Tibial nerve (tissue), 4 donors: Measurements from ENCODE around the gene TRIM68. TPM values are rescaled to one million over a fixed set of nuclear protein-coding genes. Genes with fewer than 3 reads are reported as not detected.
A peak's percentile ranks its signal among the peaks of the same experiment; 100 is the strongest.

Source experiments
- DNase-seq, 2 donors: peaks; one replicate each; pipeline ENCODE4 v3.0.0-alpha.2; 2019; ENCODE audit warnings: low spot score in 2 of 2
- H3K27ac ChIP-seq, 4 donors: fragments of 200-600 bp; sonication (generic) in 3 of 4; one replicate each; pipeline ENCODE4 v1.5.1; 2017 to 2019; ENCODE audit warnings: mild to moderate bottlenecking in 1 of 4
- H3K27me3 ChIP-seq, 2 donors: fragments of 200-600 bp; sonication (generic) in 1 of 2; one replicate each; pipeline versions ENCODE4 v1.5.1 to v1.6.0; 2017 to 2019
- H3K36me3 ChIP-seq, 3 donors: fragments of 200-600 bp; sonication (generic); one replicate each; pipeline ENCODE4 v1.5.1; 2018 to 2019
- H3K4me1 ChIP-seq, 4 donors: fragments of 200-600 bp; sonication (generic) in 3 of 4; one replicate each; pipeline ENCODE4 v1.5.1; 2017 to 2019
- H3K4me3 ChIP-seq, 4 donors: fragments of 200-600 bp; sonication (generic) in 3 of 4; one replicate each; pipeline ENCODE4 v1.5.1; 2017 to 2019; ENCODE audit warnings: mild to moderate bottlenecking in 1 of 4, moderate library complexity in 1 of 4
- H3K9me3 ChIP-seq, 4 donors: fragments of 200-600 bp; sonication (generic) in 3 of 4; one replicate each; pipeline ENCODE4 v1.5.1; 2017 to 2019
- EP300 ChIP-seq, 2 donors: sonication (generic); formaldehyde crosslinking; IDR thresholded peaks; one replicate each; pipeline ENCODE4 v1.6.1; 2017; ENCODE audit warnings: antibody characterized with exemption in 2 of 2, mild to moderate bottlenecking in 1 of 2
- POLR2A ChIP-seq, 2 donors: fragments of 450-650 bp; IDR thresholded peaks; one replicate each; pipeline ENCODE4 v1.6.1; 2017; ENCODE audit warnings: antibody characterized with exemption in 2 of 2, mild to moderate bottlenecking in 2 of 2, moderate library complexity in 2 of 2
- WGBS, 2 donors: methylation state at CpG; one replicate each; pipeline ENCODE4 v1.1.5; 2018; 5-methylcytosine and 5-hydroxymethylcytosine counted together
- total RNA-seq, 4 donors: library from RNA; depleted of rRNA; stranded (reverse); fragments of >200 nt; gene quantifications; one replicate each; pipeline ENCODE4 v1.1.0, GENCODE V29; 2016
- TF ChIP-seq, protein P1 (sequence below), 5 experiments: fragments of 200-600 bp in 3 of 5; fragments of 450-650 bp in 2 of 5; sonication (generic) in 3 of 5; IDR thresholded peaks; one replicate each; pipeline ENCODE4 v1.5.1; 2016 to 2019; ENCODE audit warnings: antibody characterized with exemption in 5 of 5, mild to moderate bottlenecking in 3 of 5, moderate library complexity in 2 of 5

The TRIM68 gene, protein sequence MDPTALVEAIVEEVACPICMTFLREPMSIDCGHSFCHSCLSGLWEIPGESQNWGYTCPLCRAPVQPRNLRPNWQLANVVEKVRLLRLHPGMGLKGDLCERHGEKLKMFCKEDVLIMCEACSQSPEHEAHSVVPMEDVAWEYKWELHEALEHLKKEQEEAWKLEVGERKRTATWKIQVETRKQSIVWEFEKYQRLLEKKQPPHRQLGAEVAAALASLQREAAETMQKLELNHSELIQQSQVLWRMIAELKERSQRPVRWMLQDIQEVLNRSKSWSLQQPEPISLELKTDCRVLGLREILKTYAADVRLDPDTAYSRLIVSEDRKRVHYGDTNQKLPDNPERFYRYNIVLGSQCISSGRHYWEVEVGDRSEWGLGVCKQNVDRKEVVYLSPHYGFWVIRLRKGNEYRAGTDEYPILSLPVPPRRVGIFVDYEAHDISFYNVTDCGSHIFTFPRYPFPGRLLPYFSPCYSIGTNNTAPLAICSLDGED
- 10 to 100 TPM in 3 of 4 donors, 1 to 10 TPM in 1; 8.1 to 14.2 (median 11.8) TPM for total RNA-seq

GRCh38 chr11:4607781-4608666, at the start of gene TRIM68:
TSS of gene TRIM68 (minus strand) at chr11:4608231. CDS start at chr11:4605504, 2,727 bp downstream.
- no peaks in the 10 kb centered on the region for H3K27me3 ChIP-seq
- H3K36me3 ChIP-seq: peaks cover 0 to 22% (median 0%) of the 10 kb centered on the region in 3 donors
- peak within 1 kb of the TSS; percentile 83 to 94 (median 89) for H3K27ac ChIP-seq
- peak; percentile 92 for DNase-seq
- H3K4me1 ChIP-seq: peaks cover 0 to 27% (median 11%) of the 10 kb centered on the region in 4 donors
- no peaks in the 10 kb centered on the region for H3K9me3 ChIP-seq
- TF ChIP-seq, protein P1, sequence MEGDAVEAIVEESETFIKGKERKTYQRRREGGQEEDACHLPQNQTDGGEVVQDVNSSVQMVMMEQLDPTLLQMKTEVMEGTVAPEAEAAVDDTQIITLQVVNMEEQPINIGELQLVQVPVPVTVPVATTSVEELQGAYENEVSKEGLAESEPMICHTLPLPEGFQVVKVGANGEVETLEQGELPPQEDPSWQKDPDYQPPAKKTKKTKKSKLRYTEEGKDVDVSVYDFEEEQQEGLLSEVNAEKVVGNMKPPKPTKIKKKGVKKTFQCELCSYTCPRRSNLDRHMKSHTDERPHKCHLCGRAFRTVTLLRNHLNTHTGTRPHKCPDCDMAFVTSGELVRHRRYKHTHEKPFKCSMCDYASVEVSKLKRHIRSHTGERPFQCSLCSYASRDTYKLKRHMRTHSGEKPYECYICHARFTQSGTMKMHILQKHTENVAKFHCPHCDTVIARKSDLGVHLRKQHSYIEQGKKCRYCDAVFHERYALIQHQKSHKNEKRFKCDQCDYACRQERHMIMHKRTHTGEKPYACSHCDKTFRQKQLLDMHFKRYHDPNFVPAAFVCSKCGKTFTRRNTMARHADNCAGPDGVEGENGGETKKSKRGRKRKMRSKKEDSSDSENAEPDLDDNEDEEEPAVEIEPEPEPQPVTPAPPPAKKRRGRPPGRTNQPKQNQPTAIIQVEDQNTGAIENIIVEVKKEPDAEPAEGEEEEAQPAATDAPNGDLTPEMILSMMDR (IDR thresholded peaks at IDR 0.05): peak in 1 of 5 experiments; percentile 35
- TF ChIP-seq POLR2A (IDR thresholded peaks at IDR 0.05) (peak; percentile 59 to 77), EP300 (IDR thresholded peaks at IDR 0.05) (peak in 1 of 2 donors; percentile 80)
- peak within 1 kb of the TSS; percentile 62 to 78 (median 64) for H3K4me3 ChIP-seq
- 4 to 5% methylated on average over 37 to 38 of the region's 43 CpGs for WGBS, 2 donors

DNA sequence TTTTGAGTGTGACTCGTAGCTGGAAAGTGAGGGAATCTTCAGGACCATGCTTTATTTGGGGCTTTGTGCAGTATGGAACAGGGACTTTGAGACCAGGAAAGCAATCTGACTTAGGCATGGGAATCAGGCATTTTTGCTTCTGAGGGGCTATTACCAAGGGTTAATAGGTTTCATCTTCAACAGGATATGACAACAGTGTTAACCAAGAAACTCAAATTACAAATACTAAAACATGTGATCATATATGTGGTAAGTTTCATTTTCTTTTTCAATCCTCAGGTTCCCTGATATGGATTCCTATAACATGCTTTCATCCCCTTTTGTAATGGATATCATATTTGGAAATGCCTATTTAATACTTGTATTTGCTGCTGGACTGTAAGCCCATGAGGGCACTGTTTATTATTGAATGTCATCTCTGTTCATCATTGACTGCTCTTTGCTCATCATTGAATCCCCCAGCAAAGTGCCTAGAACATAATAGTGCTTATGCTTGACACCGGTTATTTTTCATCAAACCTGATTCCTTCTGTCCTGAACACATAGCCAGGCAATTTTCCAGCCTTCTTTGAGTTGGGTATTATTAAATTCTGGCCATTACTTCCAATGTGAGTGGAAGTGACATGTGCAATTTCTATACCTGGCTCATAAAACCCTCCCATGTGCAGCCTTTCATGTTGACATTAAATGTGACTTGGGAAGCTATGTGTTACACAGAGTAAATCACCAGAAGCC, 46.8 kb upstream of the TRIM68 start:
- H3K9me3 ChIP-seq: no peaks in the 10 kb centered on the region
- H3K4me3 ChIP-seq: no peak overlapping the region
- no peaks in the 10 kb centered on the region for H3K4me1 ChIP-seq
- H3K27ac ChIP-seq: no peak overlapping the region
- TF ChIP-seq, protein P1 (IDR thresholded peaks at IDR 0.05): no peak
- no peak for TF ChIP-seq EP300 (IDR thresholded peaks at IDR 0.05)
- no peak for TF ChIP-seq POLR2A (IDR thresholded peaks at IDR 0.05)
- 78 to 83% methylated on average over 2 of the region's 2 CpGs for WGBS, 2 donors
- no peak for DNase-seq
- no peaks in the 10 kb centered on the region for H3K36me3 ChIP-seq
- H3K27me3 ChIP-seq: no peaks in the 10 kb centered on the region

DNA sequence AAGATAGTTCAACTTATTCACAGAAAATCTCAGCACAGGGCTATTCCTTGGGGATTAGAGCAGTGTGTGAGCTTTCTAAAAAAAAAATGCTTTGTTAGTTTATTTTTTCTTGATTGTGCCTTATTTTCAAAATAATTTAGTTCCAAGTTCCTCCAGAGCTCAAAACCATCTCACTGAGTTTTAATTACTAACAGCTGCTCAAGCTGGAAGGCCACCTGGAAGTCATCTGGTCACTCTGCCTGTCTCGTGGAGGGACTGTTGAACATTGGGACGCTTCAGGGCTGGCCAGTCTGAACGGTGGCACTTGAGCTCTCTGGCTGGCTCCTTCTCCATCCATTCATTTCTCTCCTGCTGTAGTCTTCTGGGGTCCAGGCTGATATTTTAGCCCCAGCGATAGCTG, 39.7 kb upstream of the TRIM68 start:
- H3K27me3 ChIP-seq: no peaks in the 10 kb centered on the region
- peaks cover 0 to 6% (median 0%) of the 10 kb centered on the region in 4 donors for H3K4me1 ChIP-seq
- no peaks in the 10 kb centered on the region for H3K36me3 ChIP-seq
- no peaks in the 10 kb centered on the region for H3K9me3 ChIP-seq
- H3K27ac ChIP-seq: peak overlapping the region in 1 of 4 donors; percentile 28
- 42 to 60% methylated on average over 4 of the region's 4 CpGs for WGBS, 2 donors
- DNase-seq: peak in 1 of 2 donors; percentile 42
- TF ChIP-seq EP300 (IDR thresholded peaks at IDR 0.05) (no peak), POLR2A (IDR thresholded peaks at IDR 0.05) (no peak)
- TF ChIP-seq, protein P1 (IDR thresholded peaks at IDR 0.05): no peak
- H3K4me3 ChIP-seq: no peak overlapping the region

GRCh38 chr11:4645974-4646373, 37.9 kb upstream of the TRIM68 start:
- H3K4me1 ChIP-seq: peaks cover 0 to 6% (median 0%) of the 10 kb centered on the region in 4 donors
- TF ChIP-seq POLR2A (IDR thresholded peaks at IDR 0.05) (no peak), EP300 (IDR thresholded peaks at IDR 0.05) (no peak)
- TF ChIP-seq, protein P1 (IDR thresholded peaks at IDR 0.05): no peak
- H3K27me3 ChIP-seq: no peaks in the 10 kb centered on the region
- no peak overlapping the region for H3K27ac ChIP-seq
- no peaks in the 10 kb centered on the region for H3K9me3 ChIP-seq
- H3K36me3 ChIP-seq: no peaks in the 10 kb centered on the region
- no peak overlapping the region for H3K4me3 ChIP-seq
- WGBS, 2 donors: 85 to 86% methylated on average over 2 of the region's 2 CpGs
- no peak for DNase-seq
